T-helper 17 cell (primary cell): Measurements from ENCODE around the gene TAF3. TPM values are rescaled to one million over a fixed set of nuclear protein-coding genes. Genes with fewer than 3 reads are reported as not detected.

Experiments used
- ATAC-seq: fragments of 150-1000 bp; cut with Tn5 transposase; 2 replicates; pipeline ENCODE4 v1.10.0; 2021; ENCODE audit warnings: mild to moderate bottlenecking, moderate library complexity
- DNase-seq, 3 donors: peaks; one replicate each; pipeline versions ENCODE4 v3.0.0 to v3.0.0-alpha.2; 2020 to 2021
- H3K9me3 ChIP-seq: one replicate; pipeline ENCODE4 v1.7.0; 2013; ENCODE audit warnings: low read length, mild to moderate bottlenecking; ENCODE audit not compliant: control insufficient read depth, poor library complexity, severe bottlenecking
- H3K27ac Mint-ChIP-seq: one replicate; pipeline ENCODE4 v1.8.0; 2022; ENCODE audit warnings: mild to moderate bottlenecking, moderate library complexity, mixed read lengths
- H3K27me3 Mint-ChIP-seq: one replicate; pipeline ENCODE4 v1.8.0; 2022; ENCODE audit warnings: mixed read lengths
- H3K36me3 Mint-ChIP-seq: one replicate; pipeline ENCODE4 v1.8.0; 2022; ENCODE audit warnings: low read depth, mixed read lengths
- H3K4me1 Mint-ChIP-seq: one replicate; pipeline ENCODE4 v1.8.0; 2022; ENCODE audit warnings: mild to moderate bottlenecking, mixed read lengths
- H3K4me3 Mint-ChIP-seq: one replicate; pipeline ENCODE4 v1.8.0; 2022; ENCODE audit warnings: mild to moderate bottlenecking, moderate library complexity, mixed read lengths
- total RNA-seq, 4 donors: library from RNA in 2 of 4; stranded (reverse) in 2 of 4; gene quantifications; one replicate each; pipeline ENCODE4 v1.2.3 and lab custom pipeline; 2022 to 2026

The TAF3 gene
- total RNA-seq, 2 donors from 2014 or later, result 17.0 to 18.4 TPM

- no peak for ATAC-seq
- H3K27ac Mint-ChIP-seq, result peak overlapping the region; percentile 99
- no peaks in the 10 kb centered on the region for H3K9me3 ChIP-seq
- peaks cover 77% of the 10 kb centered on the region for H3K4me1 Mint-ChIP-seq
- peak overlapping the region; percentile 65 for H3K4me3 Mint-ChIP-seq
- peaks cover 18% of the 10 kb centered on the region for H3K36me3 Mint-ChIP-seq
- no peaks in the 10 kb centered on the region for H3K27me3 Mint-ChIP-seq
- DNase-seq, result no peak
These were observed 245.6 kb downstream of the TAF3 start for GRCh38 chr10:8063935-8064334.

GRCh38 chr10:8064436-8064835 is 246.1 kb downstream of the TAF3 start:
- H3K4me3 Mint-ChIP-seq, result no peak overlapping the region

GRCh38 chr10:8065651-8066050 is 247.3 kb downstream of the TAF3 start:
- Mint-ChIP-seq H3K4me3 (peak overlapping the region; percentile 39), H3K27me3 (no peaks in the 10 kb centered on the region), H3K27ac (peak overlapping the region; percentile 94), H3K36me3 (peaks cover 19% of the 10 kb centered on the region), H3K4me1 (peaks cover 71% of the 10 kb centered on the region)
- no peak for ATAC-seq
- H3K9me3 ChIP-seq, result no peaks in the 10 kb centered on the region
- no peak for DNase-seq

More at GRCh38 chr10:8064436-8064835, 246.1 kb downstream of the TAF3 start:
- Mint-ChIP-seq H3K27ac (peak overlapping the region; percentile 99), H3K4me1 (peaks cover 76% of the 10 kb centered on the region), H3K36me3 (peaks cover 22% of the 10 kb centered on the region), H3K27me3 (no peaks in the 10 kb centered on the region)
- no peak for ATAC-seq
- H3K9me3 ChIP-seq, result no peaks in the 10 kb centered on the region
- no peak for DNase-seq

- no peaks in the 10 kb centered on the region for H3K27me3 Mint-ChIP-seq
- no peak for ATAC-seq
- H3K36me3 Mint-ChIP-seq, result peaks cover 16% of the 10 kb centered on the region
- peak overlapping the region; percentile 56 for H3K4me3 Mint-ChIP-seq
- DNase-seq, result no peak
- H3K27ac Mint-ChIP-seq, result peak overlapping the region; percentile 94
- no peaks in the 10 kb centered on the region for H3K9me3 ChIP-seq
- peaks cover 70% of the 10 kb centered on the region for H3K4me1 Mint-ChIP-seq
These were observed 247.8 kb downstream of the TAF3 start for GRCh38 chr10:8066124-8066523.

Other genes starting within 250 kb of the TAF3 start
- not detected for gene ITIH5, start 151.5 kb upstream of the TAF3 start, total RNA-seq
- gene ITIH2, start 115.2 kb upstream of the TAF3 start, total RNA-seq, result not detected
- gene KIN, start 30.5 kb upstream of the TAF3 start, total RNA-seq, result 1 to 10 TPM; 6.3 to 8.6 TPM
- 100 to 1,000 TPM; 115 to 117 TPM for gene ATP5F1C, start 30.3 kb upstream of the TAF3 start, total RNA-seq
- 100 to 1,000 TPM in 1 of 2 donors, 10 to 100 TPM in 1; 91.9 to 149 TPM for gene GATA3, start 236.2 kb downstream of the TAF3 start, total RNA-seq